NCI-H446 treated with DMSO at 0.1 percent for 48 hours (cell line): ENCODE results near the gene VIPR2.
"Not testable (repeated sequence)": the region's sequence is repeated elsewhere in the genome, so short reads cannot be mapped to it uniquely, and the experiment has no call there.

Experiments
- DNase-seq: peaks from one replicate; lab custom pipeline; 2025; lab: John Stamatoyannopoulos, UW

Gene VIPR2

DNA sequence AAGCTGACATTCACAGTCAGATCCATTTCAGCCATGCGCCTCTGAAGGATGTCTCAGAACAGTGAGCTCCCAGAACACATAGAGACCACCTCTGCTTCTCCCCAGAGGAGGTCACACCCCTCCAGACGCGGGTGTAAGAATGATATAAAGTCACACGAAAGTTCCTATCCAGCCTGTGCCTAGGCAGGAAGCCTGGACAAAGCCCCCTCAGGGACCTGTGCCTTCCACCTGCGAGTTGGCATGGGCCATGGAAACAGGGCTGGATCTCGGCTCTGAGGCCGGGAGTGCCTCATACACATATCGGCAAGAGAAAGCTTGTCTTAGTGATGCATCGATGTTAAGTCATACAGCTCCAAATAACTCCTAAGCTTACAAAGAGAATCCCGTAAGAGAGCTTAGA lies 5.0 kb downstream of the VIPR2 start:
- no peak for DNase-seq

DNA sequence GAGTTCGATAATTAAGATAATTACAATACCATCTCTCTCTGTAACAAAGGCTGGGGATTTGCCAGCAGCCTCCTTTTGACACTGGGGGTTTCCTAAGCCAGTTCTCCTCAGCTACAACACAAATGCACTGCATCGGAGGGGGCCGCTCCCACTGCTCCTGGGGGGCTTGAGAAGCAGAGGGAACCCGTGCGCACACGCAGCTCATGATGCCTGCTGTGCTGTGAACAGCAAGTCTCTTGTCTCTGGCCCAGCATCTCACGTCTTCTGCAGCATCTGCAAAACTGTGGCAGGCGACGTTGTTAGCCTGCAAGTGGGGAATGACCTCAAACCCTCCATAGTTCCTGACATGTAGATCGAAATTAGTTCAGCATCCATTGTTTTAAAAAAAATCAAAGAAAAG lies 5.5 kb downstream of the VIPR2 start:
- DNase-seq: no peak

DNA sequence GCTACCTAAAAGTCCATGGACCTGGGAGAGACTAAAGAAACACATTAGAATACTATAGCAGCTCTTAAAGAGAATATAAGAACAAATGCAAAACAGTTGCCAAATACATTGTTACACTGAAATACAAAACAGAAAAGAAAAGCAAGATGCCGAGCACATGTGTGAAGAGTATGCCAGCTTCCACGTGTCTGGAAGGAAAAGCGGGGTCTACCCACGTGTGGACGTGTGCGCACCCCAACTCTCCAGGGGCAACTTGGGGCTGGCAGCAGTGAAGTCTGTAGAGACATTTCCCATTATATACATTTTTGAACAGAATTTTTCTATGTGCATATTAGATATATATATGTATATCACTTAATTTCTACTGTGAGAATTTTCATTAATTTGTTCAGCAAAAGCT lies 6.2 kb downstream of the VIPR2 start:
- no peak for DNase-seq

DNA sequence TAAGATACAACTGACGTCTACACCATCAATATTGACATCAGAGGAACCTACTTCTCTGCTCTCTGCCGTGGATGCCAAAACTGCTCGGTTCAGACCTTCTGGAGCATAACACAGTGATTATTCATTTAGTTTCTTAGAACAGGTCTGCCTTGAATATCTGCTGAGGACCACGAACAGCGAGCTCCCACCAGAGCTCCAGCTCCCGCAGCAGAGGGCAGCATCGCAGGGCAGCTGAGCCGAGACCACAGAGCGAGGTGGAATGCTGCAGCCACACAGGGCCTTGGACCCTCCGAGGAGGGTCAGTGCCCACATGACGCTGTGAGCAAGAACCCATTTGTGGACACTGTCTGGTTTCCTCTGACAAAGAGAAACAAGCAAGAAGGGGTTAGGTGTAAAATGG lies 6.8 kb downstream of the VIPR2 start:
- DNase-seq: no peak

DNA sequence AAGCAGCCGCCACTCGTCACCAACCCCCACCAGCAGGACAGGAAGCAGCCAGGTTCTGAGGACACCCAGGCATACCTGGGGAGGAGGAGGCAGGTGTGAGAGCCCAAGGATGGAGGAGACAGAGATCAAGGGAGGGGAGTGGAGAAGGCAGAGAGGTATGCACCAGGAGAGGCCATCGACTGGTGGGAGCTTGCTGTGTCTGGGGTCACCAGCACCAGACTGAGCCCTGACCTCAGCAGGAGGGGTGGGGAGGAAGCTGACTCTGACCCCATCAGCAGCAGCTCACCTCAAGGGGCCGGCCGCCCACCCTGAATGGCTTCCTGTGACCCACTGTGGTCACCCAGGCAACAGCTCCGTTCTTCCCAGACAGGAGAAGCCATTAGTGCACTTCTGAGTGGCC lies 7.8 kb downstream of the VIPR2 start:
- no peak for DNase-seq

DNA sequence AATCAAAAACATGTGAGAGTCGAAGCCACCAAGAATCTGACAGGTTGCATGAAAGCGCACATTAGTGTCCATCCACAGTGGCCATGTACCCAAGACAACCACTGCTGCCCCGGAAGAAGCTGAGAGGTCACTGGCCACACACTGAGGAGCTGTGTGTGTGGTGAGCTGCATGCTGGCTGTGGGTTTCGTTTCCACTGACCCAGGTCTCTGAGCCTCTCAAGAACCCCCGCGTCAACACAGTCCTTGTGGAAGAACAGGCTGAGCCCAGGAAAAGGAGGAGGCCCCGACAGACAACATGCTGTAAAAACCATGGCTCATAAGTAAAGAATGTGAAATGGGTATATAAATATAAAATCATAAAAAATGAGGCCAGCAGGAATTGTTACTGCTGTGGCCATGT lies 8.2 kb downstream of the VIPR2 start:
- DNase-seq: no peak

DNA sequence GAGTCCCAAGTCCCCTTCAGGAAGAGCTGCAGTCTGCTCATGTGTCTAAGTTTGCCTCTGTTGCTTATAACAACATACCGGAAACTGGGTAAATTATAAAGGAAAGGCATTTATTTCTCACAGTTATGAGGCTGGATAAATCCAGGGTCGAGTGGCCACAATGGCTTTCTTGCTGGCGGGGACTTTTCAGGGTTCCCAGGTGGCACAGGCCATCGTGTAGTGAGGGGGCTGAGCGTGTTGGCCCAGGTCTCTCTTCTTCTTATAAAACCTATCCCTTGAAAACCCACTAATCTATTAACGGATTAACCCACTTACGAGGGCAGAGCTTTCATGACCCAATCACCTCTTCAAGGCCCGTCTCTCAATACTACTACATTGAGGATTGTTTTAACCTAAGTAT lies 8.7 kb downstream of the VIPR2 start:
- no peak for DNase-seq

DNA sequence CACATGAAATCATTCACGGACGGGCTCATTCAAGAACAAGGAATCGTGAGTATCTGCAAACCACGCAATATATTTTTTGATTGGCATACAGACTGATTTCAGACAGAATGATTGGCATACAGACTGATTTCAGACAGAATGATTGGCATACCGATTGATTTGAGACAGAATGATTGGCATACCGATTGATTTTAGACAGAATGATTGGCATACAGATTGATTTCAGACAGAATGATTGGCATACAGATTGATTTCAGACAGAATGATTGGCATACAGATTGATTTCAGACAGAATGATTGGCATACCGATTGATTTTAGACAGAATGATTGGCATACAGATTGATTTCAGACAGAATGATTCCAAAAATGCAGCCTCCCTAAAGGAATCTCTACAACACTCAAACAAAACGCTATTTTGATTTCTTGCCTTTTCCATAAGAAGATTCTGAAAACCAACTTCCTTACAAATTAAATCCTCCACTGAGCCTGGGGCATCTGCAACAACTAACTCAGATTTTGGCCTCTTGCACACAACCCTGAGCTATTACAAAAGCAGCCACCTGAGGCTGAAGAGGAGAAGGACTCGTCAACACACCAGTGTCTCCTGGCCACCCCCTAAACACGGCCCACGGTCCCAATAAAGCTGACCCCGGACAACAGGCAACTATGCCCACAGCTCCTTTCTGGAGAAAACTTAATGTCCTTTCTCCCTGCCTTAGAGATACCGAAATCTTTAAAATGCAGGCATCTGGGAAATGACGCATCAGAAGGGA lies 11.8 kb downstream of the VIPR2 start:
- not testable (repeated sequence) for DNase-seq

DNA sequence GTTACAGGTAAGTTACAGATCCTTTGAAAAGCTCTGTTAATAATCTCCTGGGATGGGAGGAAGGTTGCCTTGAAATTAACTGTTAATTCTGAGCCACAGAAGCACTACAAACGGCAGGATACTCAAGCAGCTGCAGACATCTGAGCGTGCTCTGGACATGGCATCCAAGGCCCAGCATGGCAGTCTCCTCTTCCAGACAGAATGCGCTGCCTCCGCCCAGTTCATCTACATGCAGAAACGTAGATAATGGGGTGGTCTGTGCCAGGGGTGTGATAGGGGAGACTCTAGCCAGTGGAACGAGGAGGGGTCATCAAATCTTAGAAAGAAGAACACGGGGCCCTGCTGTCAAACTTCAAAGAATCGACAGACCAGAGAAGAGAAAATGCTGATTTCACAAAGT lies 13.8 kb downstream of the VIPR2 start:
- DNase-seq: no peak

DNA sequence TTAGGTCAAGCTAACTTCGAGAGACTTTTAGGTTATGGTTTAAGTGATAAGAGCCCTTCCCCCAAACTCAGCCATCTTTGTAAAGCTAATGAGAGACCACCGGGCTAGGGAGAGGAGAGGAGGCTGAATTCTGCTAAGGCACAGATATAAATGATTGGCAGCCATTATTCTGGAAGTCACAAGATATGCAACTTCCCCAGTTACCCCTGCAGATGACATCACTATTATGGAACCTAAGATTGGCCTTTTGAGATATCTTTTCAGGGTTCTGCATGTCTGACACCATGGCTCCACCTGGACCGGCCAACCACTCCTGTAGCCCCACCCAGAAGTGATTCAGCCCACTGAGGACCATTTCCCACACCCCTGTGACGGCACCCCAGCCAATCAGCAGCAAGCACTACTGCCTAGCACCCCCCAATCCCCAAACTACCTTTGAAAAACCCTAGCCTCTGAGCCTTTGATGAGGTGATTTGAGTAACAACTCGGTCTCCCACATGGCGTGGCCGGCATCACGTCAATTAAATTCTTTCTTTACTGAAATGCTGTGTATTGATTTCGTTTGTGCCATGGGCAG lies 14.4 kb downstream of the VIPR2 start:
- no peak for DNase-seq

DNA sequence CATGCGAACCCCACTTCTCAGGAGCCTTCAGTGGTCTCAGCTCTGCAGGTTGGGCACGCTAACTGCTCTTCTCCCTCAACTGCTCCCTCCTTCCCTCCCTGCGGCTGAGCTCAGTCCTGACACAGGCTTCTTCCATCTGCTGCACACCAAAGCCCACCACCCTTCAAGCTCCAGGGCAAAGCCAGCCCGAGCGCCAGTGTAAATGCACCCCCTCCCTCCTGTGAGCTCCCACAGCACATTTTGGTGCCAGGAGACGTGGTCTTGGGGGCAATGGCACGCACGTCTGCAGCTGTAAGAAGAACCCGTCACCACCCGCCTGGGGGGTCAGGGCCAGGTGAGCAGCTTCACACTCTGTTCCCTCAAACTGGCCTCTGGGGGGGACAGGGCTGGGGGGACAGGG lies 15.9 kb downstream of the VIPR2 start:
- no peak for DNase-seq

DNA sequence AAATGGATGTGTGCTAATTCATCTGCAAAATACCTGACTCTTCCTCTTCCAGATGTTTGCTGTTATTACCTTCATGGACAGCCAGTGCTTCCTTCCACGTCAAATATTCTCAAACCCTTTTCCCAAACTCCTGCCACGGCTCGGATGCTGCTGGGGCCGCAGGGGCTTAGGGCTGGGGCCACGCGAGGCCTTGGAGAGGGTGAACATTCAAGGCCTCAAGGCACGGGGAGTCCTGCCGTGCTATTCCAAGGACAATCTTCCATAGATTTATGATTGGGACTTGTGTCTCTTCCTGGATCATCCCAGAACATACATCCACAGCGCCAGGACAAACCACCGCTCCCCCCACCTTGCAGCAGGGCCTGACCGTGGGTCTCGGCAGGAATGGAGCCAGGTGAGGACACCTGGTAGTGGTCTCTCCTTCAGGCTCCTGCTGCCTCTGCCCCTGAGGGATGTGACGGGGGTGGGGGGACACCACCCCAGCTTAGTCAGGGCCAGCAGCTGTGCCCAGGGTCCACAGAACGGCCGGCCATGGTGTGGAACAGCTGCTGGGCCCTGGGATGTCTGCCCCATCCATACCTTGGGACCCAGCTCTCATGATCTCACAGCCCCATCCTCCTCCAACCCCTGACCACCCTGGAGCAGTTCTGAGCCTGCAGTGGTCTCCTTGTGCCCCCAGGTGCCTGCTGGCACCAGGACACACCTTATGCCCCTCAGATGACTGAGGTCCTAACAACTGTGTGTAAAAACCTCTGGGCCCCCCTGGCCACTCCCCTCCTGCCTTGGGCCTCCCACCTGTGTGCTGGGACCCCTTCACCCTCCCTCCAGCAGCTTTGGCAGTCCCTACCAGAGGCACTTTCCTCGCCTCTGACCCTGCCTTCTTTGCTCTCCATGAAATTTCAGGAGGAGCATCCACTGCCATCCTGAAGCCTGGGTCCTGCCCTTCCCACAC lies 16.7 kb downstream of the VIPR2 start:
- no peak for DNase-seq

DNA sequence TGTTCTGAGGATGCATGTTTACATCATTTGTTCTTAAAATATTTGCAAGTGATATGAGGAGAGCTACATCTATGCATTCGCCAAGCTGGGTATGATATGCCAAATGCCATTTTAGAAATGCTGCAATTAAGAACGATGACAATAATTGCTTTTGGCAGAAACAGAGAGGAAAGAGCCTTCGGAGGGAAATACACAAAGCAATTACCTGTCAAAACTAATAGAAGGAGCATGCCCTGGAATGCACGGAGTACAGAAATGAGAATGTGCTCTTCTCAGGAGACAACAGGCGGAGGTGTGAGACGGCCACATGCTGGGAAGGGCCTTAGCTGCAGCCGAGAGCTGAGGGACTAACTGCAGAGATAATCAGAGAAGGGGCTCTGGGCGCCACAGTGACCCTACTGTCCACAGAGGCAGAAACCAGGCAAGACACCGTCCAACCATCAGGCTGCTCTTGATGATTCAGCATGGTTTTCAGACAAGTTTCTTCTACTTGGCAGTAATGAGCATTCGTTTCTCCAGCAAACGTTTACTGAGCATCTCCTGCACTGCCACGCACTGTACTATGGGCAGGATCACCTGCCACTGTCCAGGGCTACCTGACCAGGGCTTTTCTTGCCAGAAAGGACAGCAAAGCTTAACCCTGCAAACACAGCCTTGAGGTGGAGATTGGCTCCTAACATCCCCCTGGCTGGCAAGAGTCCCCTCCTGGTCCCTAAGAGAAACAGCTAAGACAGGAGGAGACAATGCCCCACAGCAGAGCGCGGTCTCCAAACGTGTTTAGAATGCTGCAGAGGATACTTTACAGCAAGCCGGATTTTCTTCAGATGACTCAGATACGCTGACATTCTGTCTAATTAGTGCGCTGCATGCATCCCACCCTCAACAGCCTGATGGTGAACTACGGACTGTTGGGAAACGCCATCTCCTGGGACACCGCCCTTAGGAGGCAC lies 18.1 kb downstream of the VIPR2 start:
- no peak for DNase-seq

DNA sequence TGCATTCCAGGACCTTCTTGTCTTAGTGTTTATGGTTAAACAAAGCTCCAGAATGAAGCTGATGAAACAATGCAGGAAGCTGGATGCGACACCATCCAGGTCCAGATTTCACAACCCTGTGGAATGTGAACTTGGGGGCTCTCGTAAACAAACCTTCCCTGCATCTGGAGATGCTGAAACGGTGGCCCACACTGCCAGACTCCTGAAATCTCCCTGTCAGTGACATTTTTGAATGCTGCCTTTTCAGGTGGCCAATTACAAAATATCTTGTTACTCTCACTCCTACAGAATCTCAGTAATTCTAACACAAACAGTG lies 18.8 kb downstream of the VIPR2 start:
- no peak for DNase-seq

DNA sequence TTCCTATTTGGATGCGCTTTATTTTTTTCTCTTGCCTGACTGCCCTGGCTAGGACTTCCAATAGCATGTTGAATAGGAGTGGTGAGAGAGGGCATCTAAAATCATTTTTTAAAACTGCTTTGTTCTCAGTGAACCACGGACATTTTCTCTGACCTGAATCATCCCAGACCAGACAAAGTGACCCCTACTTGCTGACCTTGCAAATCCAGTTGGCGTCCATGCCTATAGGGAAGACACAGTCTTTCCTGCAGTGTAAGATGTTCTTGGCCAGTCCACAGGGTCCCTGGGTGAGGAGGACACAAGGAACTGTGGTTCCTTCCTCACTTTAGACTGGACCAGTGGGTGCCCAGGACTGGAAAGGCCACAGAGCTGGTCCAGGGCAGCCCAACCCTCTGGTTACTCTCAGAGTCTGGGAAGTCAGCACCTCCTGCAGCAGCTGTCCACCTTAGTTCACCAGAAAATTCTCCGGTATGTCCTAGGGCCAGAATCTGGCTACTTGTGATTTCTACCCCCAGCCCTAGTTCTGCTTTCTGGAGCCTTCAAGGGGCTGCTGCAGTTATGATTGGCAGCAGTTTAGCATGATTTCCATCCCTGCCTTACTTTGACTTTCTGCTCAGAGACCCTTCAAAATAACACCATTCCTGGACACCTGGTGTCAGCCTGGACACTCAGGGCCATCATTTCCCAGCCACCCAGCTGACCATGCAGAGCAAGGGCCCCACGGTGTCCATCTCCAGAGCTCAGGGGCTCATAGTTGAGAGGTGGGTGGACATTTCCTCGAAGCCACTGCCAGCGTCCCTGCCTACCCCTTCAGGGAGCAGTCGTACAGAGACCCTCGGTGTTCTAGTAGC lies 19.3 kb downstream of the VIPR2 start:
- no peak for DNase-seq

DNA sequence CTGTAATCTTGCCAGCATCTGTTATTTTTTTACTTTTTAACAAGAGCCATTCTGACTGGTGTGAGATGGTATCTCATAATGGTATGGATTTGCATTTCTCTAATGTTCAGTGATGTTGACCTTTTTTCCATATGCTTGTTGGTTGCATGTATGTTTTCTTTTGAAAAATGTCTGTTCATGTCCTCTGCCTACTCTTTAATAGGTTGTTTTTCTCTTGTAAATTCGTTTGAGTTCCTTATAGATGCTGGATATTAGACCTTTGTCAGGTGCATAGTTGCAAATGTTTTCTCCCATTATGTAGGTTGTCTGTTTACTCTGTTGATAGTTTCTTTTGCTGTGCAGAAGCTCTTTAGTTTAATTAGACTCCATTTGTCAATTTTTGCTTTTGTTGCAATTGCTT lies 20.9 kb downstream of the VIPR2 start:
- DNase-seq: not testable (repeated sequence)

DNA sequence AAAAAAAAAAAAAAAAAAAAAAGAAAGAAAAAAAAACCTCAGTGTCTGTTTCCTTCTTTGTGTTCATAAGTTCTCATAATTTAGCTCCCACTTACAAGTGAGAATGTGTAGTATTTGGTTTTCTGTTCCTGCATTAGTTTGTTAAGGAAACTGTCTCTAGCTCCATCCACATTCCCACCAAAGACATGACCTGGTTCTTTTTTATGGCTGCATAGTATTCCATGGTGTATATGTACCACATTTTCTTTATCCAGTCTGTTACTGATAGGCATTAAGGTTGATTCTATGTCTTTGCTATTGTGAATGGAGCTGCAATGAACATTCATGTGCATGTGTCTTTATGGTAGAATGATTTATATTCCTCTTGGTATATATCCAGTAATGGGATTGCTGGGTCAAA lies 21.4 kb downstream of the VIPR2 start:
- not testable (repeated sequence) for DNase-seq

DNA sequence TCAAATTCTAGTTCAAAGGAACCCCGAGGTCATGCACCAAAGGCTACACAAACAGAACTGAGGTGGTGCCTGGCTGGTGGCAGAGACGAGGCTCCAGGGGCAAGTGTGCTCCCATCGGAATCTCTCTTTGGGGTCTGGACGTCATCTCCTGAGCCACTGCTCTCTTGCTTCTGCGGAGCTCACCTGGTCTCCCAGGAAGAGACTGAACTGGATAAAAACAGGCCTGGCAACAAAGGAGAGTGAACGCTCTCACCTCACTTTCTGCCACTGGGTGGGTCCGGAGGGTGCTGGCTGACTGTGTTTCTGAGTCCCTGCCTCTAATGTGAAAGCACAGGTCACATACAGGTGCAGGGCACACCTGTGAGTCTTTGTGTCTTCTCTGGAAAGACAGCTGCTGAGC lies 22.4 kb downstream of the VIPR2 start:
- no peak for DNase-seq

DNA sequence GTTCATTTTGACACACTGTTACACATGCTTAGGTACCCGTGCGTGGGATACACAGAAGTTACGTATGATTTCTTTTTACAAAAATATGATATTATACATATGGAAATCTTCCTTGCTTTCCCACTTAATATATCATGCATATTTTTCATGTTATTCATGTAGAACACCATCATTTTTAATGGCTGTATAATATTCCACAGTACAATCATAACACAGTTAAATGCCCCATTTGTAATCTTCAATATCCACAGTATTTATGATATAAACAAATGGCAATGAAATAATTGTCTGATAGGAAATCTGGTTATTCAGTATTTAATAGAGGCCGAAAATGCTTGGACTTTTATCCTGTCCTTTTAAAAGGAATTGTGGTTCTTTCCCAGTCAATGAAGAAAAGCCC lies 23.2 kb downstream of the VIPR2 start:
- DNase-seq: no peak

DNA sequence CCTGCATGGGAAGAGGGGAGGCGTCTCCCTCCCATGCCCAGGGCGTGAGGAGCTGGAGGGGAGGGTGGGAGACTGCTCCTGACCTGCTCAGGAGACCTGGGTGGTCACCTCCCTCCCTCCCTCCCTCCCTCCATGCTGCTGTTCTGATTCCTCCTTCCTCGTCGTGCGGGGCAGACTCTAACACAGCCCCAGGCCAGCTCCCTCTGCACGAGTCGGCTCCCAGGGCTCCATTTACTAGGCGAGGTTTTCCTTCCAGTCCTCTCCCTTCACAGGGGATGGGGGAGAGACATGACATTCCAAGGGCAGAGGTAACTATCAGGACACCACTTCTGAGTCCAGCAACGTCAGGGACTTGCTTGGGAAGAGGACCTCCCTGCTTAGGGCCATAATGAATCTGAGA lies 23.6 kb downstream of the VIPR2 start:
- DNase-seq: no peak

DNA sequence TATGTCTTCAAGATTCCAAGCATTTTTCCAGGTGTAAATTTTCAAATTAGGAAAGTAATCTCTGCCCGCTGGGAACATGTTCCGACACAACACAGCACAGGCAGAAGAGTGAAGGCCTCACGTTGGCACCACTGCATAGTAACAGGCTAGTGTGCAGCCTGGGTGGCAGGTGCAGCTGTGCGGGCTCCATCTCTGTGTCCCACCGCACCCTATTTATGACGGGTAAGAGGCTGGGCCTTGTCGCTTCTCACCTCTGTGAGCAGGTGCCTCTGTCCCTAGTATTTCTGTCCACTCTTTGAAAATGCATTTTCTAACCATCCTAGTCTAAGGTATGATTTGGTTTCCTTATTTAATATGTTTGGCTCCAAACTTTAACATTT lies 24.1 kb downstream of the VIPR2 start:
- DNase-seq: no peak
